Tongue (tissue), 2 donors: ENCODE data around the gene ACP2. TPM values are rescaled to one million over a fixed set of nuclear protein-coding genes. Genes with fewer than 3 reads are reported as not detected.
A peak's percentile ranks its signal among the peaks of the same experiment; 100 is the strongest.

Experiments used
- DNase-seq: peaks from one replicate; pipeline ENCODE4 v3.0.0-alpha.2; 2015
- total RNA-seq: library from RNA; depleted of rRNA; stranded (reverse); fragments of >200 nt; gene quantifications from one replicate; pipeline ENCODE4 v1.2.3, GENCODE V29; 2014

Gene ACP2
- total RNA-seq, 1 donor from 2014 or later = 36.9 TPM

- DNase-seq = peak; percentile 94
These were observed 20.6 kb upstream of the ACP2 start for GRCh38 chr11:47269002-47269828.

GRCh38 chr11:47268448-47269001, 19.9 kb upstream of the ACP2 start:
- no peak for DNase-seq

GRCh38 chr11:47267876-47268275, 19.3 kb upstream of the ACP2 start:
- no peak for DNase-seq

GRCh38 chr11:47264521-47264920, 15.9 kb upstream of the ACP2 start:
- no peak for DNase-seq

GRCh38 chr11:47264119-47264518, 15.5 kb upstream of the ACP2 start:
- no peak for DNase-seq

DNA sequence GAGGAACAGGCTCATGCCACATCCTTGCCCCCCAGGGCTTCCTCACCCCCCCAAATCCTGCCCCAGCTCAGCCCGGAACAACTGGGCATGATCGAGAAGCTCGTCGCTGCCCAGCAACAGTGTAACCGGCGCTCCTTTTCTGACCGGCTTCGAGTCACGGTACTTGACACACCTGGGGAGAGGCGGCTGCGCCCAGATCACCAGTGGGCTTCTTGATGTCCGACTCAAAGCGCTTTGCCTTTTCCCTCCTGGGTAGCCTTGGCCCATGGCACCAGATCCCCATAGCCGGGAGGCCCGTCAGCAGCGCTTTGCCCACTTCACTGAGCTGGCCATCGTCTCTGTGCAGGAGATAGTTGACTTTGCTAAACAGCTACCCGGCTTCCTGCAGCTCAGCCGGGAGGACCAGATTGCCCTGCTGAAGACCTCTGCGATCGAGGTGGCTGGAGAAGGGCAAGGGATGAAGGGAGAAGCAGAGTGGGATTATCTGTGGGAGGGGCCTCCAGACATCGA, 12.7 kb upstream of the ACP2 start:
- DNase-seq = no peak

GRCh38 chr11:47260366-47260765, 11.8 kb upstream of the ACP2 start:
- no peak for DNase-seq

- DNase-seq = peak; percentile 33
These were observed 10.8 kb upstream of the ACP2 start for GRCh38 chr11:47259232-47259977.

GRCh38 chr11:47258317-47258902, 9.8 kb upstream of the ACP2 start:
- DNase-seq = no peak

DNA sequence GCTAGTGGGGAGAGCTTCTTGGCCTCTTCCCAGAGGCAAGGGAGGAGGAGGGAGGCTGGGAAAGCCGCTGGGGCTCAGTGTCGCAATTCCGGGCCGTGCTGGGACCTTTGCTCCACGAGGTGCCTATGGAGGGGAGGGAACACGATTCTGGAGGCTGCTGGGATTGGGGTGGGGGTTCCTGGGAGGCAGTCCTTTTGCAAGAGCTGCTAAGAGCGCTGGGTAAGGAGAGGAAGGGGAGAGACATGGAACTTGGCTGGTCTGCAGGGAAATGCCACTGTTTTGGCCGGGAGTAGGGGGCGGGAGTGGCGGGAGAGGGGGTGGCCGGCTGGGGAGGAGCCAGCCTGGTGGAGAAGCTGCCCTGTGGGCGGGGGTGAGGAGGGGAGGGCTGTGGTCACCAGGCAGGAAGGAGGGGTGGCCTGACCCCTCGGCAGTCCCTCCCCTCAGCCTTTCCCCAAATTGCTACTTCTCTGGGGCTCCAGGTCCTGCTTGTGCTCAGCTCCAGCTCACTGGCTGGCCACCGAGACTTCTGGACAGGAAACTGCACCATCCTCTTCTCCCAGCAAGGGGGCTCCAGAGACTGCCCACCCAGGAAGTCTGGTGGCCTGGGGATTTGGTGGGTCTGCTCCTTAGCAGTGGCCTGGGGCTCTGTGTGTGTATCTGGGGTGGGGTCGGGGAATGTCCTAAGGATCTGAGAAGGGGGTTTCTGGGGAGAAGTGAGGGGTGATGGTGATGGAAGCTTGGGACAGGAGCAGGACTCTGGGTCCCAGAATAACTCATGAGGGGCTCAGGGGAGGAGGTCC, 9.1 kb upstream of the ACP2 start, which contains the start of gene NR1H3:
Gene NR1H3, plus strand, starts transcription at position 480 of the 800 bp plus-strand sequence. CDS start 1,221 bp downstream, outside the sequence.
- peak; percentile 63 for DNase-seq

DNA sequence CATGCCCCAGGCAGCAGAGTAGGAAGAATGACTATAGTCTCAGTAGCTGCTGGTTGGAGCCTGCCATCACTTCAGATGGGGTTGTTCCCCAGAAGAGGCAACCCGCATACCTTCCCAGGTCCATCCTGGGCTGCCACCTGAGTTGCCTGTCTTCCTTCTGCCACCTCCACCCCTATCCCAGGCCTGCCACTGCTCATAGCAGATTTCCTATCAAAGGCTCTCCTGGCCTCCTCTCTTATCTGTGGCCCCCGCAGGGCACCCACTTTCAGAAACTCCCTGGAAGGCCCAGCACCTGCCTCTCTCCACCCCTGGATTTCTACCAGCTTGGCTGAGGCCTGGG, 8.5 kb upstream of the ACP2 start:
- no peak for DNase-seq

- no peak for DNase-seq
These were observed 7.8 kb upstream of the ACP2 start for GRCh38 chr11:47256374-47256773.

DNA sequence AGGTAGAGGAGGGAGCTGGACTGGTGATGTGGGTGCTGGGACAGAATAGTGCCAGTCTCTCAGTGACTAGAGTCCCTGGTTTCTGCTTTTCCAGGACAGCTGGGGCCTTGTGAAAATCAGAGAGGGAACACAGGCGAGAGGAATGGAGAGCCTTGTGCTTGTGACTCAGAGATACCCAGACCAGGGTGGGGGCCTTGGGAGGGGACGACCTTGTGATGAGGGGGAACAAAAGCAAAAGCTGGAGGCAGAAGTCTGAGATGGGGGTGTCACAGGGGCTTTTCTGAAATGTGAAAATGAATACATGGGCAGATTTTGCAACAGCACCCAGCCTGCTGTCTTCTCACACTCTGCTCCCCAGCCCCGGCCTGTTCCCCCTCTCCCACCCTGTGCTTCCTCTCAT, 5.8 kb upstream of the ACP2 start:
- DNase-seq = no peak

DNA sequence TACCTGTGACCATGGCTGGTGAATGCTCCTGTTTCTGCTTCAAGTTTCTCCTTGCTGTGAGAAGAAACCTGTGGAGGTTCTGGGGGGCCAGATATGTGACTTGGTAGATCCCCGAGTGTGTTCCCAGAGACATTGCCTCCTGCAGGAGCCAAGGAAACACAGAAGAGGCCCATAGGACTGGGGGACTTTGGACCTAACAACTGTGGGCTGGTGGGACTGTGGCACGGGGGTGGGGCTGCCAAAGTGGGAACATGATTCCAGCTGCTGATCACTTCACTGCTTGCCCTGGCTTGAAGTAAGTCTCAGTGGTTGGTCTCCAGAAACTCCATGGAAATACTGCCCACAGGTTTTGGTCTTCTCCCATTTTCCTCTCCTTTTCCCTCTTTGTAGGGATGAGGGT, 5.0 kb upstream of the ACP2 start:
- no peak for DNase-seq

GRCh38 chr11:47251751-47252150, 3.1 kb upstream of the ACP2 start:
- no peak for DNase-seq

- DNase-seq = no peak
These were observed 733 bp upstream of the ACP2 start for GRCh38 chr11:47249378-47249715.

DNA sequence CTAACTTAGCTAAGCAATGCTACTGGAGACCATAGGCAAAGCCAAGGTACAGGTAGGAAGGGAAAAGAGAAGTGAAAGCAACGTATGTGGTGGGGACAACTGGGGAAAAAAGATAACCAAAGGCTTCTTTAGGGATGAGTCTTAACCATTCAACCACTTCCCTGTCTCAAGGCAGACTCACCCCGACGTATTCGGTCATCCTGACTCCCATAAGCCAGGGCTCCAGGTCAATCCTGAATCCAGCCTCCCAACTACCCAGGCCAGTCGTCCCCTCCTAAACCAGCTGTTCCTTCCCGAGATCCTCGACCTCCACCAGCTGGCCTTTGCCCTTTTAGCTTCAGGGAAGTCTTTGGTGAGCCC, 330 bp downstream of the ACP2 start:
- no peak for DNase-seq

DNA sequence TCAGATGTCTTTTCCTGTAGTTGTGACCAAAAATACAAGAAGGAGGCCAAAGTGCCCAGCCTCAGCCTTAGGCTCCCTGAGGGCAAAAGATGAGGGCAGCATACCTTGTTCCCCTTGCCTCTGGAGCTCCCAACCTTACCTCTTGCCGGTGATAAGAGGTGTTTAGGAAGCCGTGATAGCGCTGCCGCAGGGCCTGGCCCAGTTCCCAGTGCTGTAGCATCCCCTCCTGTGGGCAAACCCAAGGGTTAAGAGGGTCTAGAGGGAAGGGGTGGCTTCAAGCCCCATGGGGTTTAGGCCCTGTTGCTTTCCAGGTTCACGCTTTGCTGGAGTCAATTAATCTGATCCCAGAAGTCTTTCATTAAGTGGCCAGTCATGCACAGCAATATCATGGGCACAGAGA, 1.1 kb downstream of the ACP2 start:
- no peak for DNase-seq

DNA sequence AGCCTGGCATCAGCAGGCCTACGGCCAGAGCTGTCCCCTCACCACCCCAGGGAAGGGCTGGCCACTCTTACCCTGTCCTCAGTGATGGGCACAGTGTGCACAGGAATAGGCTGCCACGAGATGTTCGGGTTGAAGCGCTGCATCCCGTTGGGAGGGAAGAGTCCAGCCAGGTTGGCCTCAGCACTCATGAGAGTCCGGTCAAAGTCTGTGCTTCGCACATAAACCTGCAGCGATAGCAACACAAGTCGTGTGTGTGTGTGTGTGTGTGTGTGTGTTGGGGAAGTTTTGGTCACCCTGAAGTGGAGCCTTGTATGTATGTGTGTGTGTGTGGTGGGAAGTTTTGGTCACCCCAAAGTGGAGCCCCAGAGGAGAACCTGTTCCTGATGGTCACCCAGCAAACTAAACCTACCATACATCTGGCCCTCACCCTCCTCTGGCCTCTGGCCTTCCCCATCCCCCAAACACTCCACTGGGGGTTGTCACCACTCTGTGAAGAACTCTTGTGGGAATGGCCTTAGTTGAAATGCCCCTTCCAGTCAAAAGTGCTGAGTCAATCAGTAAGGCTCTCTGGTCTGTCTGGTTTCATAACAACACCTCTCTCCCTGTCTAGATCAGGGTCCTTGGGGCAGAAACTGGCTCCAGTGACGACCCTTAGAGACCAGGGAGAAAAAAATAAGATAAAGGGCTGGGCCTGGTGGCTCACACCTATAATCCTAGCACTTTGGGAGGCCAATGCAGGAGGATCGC, 2.8 kb downstream of the ACP2 start:
- DNase-seq = no peak

GRCh38 chr11:47244448-47245350, 3.9 kb downstream of the ACP2 start:
- DNase-seq = no peak
